HepG2 (cell line): ENCODE results near the gene COL13A1. TPM values are rescaled to one million over a fixed set of nuclear protein-coding genes. Genes with fewer than 3 reads are reported as not detected.

Experiments
- ATAC-seq: fragments of 200-7000 bp; cut with Tn5 transposase; 3 replicates; pipeline ENCODE4 v1.9.1; 2020; ENCODE audit warnings: mild to moderate bottlenecking, moderate library complexity
- BruUV-seq: library from RNA; stranded (reverse); fragments of 400-500 nt; replicated peaks from 2 replicates; lab custom pipeline; 2021; lab: Mats Ljungman, UMichigan
- CTCF ChIA-PET: fragments of 300-600 bp; formaldehyde crosslinking; extraction: SDS; loops from one replicate; lab custom pipeline; 2021; ENCODE audit warnings: low total read pairs, inconsistent platforms, low intra/inter-chr PET ratio; lab: Yijun Ruan, JAX
- POLR2A ChIA-PET: fragments of 350-600 bp; sonication (Branson Sonifier 250); formaldehyde crosslinking; loops from one replicate; lab custom pipeline; 2020; ENCODE audit warnings: antibody characterized with exemption, inconsistent platforms; lab: Yijun Ruan, JAX
- DNase-seq: peaks from one replicate; pipeline ENCODE4 v3.0.0-alpha.2; 2015; ENCODE audit warnings: low spot score
- FAIRE-seq: peaks from 3 replicates; lab custom pipeline; 2011; peaks lifted over from hg19 to GRCh38; lab: Jason Lieb, UNC
- H2AFZ ChIP-seq: one replicate; pipeline ENCODE4 v1.6.1; 2011; ENCODE audit warnings: low read length, inconsistent platforms
- H3K27ac ChIP-seq: fragments of 300-600 bp; 3 replicates; pipeline ENCODE4 v1.8.0; 2011; ENCODE audit warnings: mixed run types, mild to moderate bottlenecking, mixed read lengths, low read length, inconsistent platforms; ENCODE audit not compliant: insufficient read depth; ENCODE audit errors: extremely low read length
- H3K27me3 ChIP-seq, 2 experiments: fragments of 200-600 bp in 1 of 2; 2 replicates in 1 of 2; 3 replicates in 1 of 2; pipeline versions ENCODE4 v1.6.0 to v1.8.0; 2011; ENCODE audit warnings: low read length in 2 of 2, mild to moderate bottlenecking in 2 of 2, moderate library complexity in 2 of 2, inconsistent platforms in 1 of 2; ENCODE audit not compliant: insufficient read depth in 2 of 2, control insufficient read depth in 1 of 2
- H3K36me3 ChIP-seq, 2 experiments: fragments of 200-600 bp in 1 of 2; replicated peaks in 1 of 2; 2 replicates in 1 of 2; 3 replicates in 1 of 2; pipeline versions ENCODE4 v1.5.1 to v1.8.0; 2011; ENCODE audit warnings: low read length in 2 of 2, inconsistent platforms in 1 of 2; ENCODE audit not compliant: insufficient read depth in 2 of 2, control insufficient read depth in 1 of 2
- H3K4me1 ChIP-seq: 2 replicates; pipeline ENCODE4 v1.5.1; 2012; ENCODE audit warnings: low read length, inconsistent platforms; ENCODE audit not compliant: insufficient read depth
- H3K4me2 ChIP-seq: 2 replicates; pipeline ENCODE4 v1.6.0; 2011; ENCODE audit warnings: low read depth, low read length, inconsistent platforms
- H3K4me3 ChIP-seq, 3 experiments: fragments of 200-600 bp in 1 of 3; sonication (generic), shearing (Covaris generic) in 1 of 3; replicated peaks in 1 of 3; 2 replicates each; pipeline ENCODE4 v1.5.1; 2011 to 2016; ENCODE audit warnings: low read length in 3 of 3, inconsistent platforms in 2 of 3, low read depth in 2 of 3, mild to moderate bottlenecking in 2 of 3, control low read depth in 1 of 3, mixed read lengths in 1 of 3; ENCODE audit not compliant: insufficient read depth in 1 of 3
- H3K79me2 ChIP-seq: one replicate; pipeline ENCODE4 v1.6.1; 2011; ENCODE audit warnings: low read length, inconsistent platforms; ENCODE audit not compliant: insufficient read depth
- H3K9ac ChIP-seq: 2 replicates; pipeline ENCODE4 v1.6.0; 2011; ENCODE audit warnings: mild to moderate bottlenecking, low read depth, low read length, inconsistent platforms; ENCODE audit not compliant: insufficient read depth
- H3K9me3 ChIP-seq: 2 replicates; pipeline ENCODE4 v1.5.1; 2012; ENCODE audit warnings: mild to moderate bottlenecking, low read length
- H4K20me1 ChIP-seq: 2 replicates; pipeline ENCODE4 v1.6.0; 2011; ENCODE audit warnings: inconsistent platforms, mild to moderate bottlenecking, low read length, moderate library complexity; ENCODE audit not compliant: insufficient read depth
- CBX2 ChIP-seq, 2 experiments: fragments of 200-600 bp in 1 of 2; sonication (generic); formaldehyde crosslinking in 1 of 2; IDR thresholded peaks; 2 replicates each; pipeline versions ENCODE4 v1.7.0 to v1.8.1; 2018 to 2022; ENCODE audit warnings: low read depth in 2 of 2, low read length in 1 of 2, mild to moderate bottlenecking in 1 of 2, missing genetic modification reagents in 1 of 2
- GPN1 ChIP-seq: sonication (generic); formaldehyde crosslinking; IDR thresholded peaks from 2 replicates; pipeline ENCODE4 v1.5.1; 2020; ENCODE audit warnings: missing genetic modification reagents, borderline replicate concordance
- HOMEZ ChIP-seq: IDR thresholded peaks from 2 replicates; pipeline ENCODE4 v1.6.1; 2016; ENCODE audit warnings: low read depth
- ZNF460 ChIP-seq: sonication (generic); formaldehyde crosslinking; IDR thresholded peaks from 2 replicates; pipeline ENCODE4 v1.5.1; 2020; ENCODE audit warnings: missing genetic modification reagents, mild to moderate bottlenecking, borderline replicate concordance
- ZSCAN5A ChIP-seq: sonication (generic); formaldehyde crosslinking; IDR thresholded peaks from 2 replicates; pipeline ENCODE4 v1.8.0; 2022; ENCODE audit warnings: mild to moderate bottlenecking, missing genetic modification reagents, borderline replicate concordance
- WGBS: methylation state at CpG from one replicate; pipeline ENCODE4 v1.1.6; 2017; ENCODE audit warnings: low lambda C conversion rate; 5-methylcytosine and 5-hydroxymethylcytosine counted together
- in situ Hi-C: cut with HindIII; loops from 2 replicates; pipeline ENCODE4 v1.10.0; 2017; ENCODE audit warnings: low pct_unique_long_range_greater_than_20kb; ENCODE audit not compliant: extremely low pct_ligation_motif_present
- intact Hi-C: fragments of 100-400 bp; cut with micrococcal nuclease; formaldehyde crosslinking; loops from one replicate; pipeline ENCODE4 v1.10.0; 2022; ENCODE audit not compliant: unreplicated experiment
- polyA plus RNA-seq, 8 experiments: library from polyadenylated mRNA; depleted of rRNA in 3 of 8; stranded (reverse) in 7 of 8; unstranded in 1 of 8; fragments of >200 nt; fragmentation: Illumina TruSeq in 4 of 8; extraction: Trizol in 4 of 8; gene quantifications; 2 replicates each; pipeline versions ENCODE4 v1.2.1 to v1.2.3, GENCODE V29; 2011 to 2016; ENCODE audit warnings: low read depth in 4 of 8, missing spikeins in 1 of 8, mixed read lengths in 1 of 8; ENCODE audit not compliant: insufficient read depth in 1 of 8
- total RNA-seq, 5 experiments: library from RNA; depleted of rRNA; stranded (reverse); fragments of >200 nt; fragmentation: Illumina TruSeq; extraction: Trizol; gene quantifications; 2 replicates each; pipeline ENCODE4 v1.2.3, GENCODE V29; 2016; ENCODE audit warnings: low read depth in 1 of 5

The COL13A1 gene
- total and polyA plus RNA-seq, 2 of the 13 experiments (the other 11 are each of a cell fraction or from before 2014, with no cell fraction given), result 0.07 TPM; not detected in 1

- intact Hi-C loops, result no loop called here
Observed at GRCh38 chr10:69853064-69853463, 51.4 kb downstream of the COL13A1 start.

More at GRCh38 chr10:69853064-69853463, 51.4 kb downstream of the COL13A1 start:
- H4K20me1 ChIP-seq, result no peaks in the 10 kb centered on the region
- CTCF ChIA-PET, result no interaction called here
- H3K9me3 ChIP-seq, result no peaks in the 10 kb centered on the region
- POLR2A ChIA-PET, result no interaction called here
- DNase-seq, result no peak
- no peaks in the 10 kb centered on the region for H3K79me2 ChIP-seq
- no peak overlapping the region for H3K4me2 ChIP-seq
- peaks cover 12% of the 10 kb centered on the region for H3K4me1 ChIP-seq
- in situ Hi-C loops, result no loop called here
- ATAC-seq, result no peak
- TF ChIP-seq HOMEZ (CRISPR knock-in tag), result no peak
- no peak for TF ChIP-seq GPN1 (CRISPR knock-in tag)
- no peak for TF ChIP-seq ZNF460
- TF ChIP-seq CBX2 (IDR thresholded peaks at IDR 0.05; ENCODE audit: low read depth, low read length), result no peak
- no peak for TF ChIP-seq CBX2 (CRISPR knock-in tag; IDR thresholded peaks at IDR 0.05; ENCODE audit: low read depth)
- TF ChIP-seq ZSCAN5A (CRISPR knock-in tag), result no peak
- H3K9ac ChIP-seq, result no peak overlapping the region
- no TSS peak for BruUV-seq
- FAIRE-seq, result no peak
- peaks cover 0 to 9% of the 10 kb centered on the region in 2 experiments; a peak in 4 of 5 replicates for H3K27me3 ChIP-seq
- no peaks in the 10 kb centered on the region for H3K36me3 ChIP-seq
- no peak overlapping the region for H3K4me3 ChIP-seq
- 18% methylated on average over 6 of the region's 7 CpGs for WGBS
- no peak overlapping the region for H3K27ac ChIP-seq
- no peak overlapping the region for H2AFZ ChIP-seq
